Activated T-cell treated with anti-CD3 and anti-CD28 coated beads for 24 hours (primary cell): Measurements from ENCODE around the gene PNCK.

Source experiments
- DNase-seq: peaks from one replicate; pipeline ENCODE4 v3.0.0-alpha.2; 2020; ENCODE audit warnings: low read depth

PNCK gene

GRCh38 chrX:153657161-153657560, 16.5 kb downstream of the PNCK start:
- DNase-seq, result no peak

GRCh38 chrX:153653556-153653955, 20.1 kb downstream of the PNCK start:
- no peak for DNase-seq

GRCh38 chrX:153651540-153652079, 22.0 kb downstream of the PNCK start:
- DNase-seq, result no peak

GRCh38 chrX:153650959-153651358, 22.7 kb downstream of the PNCK start:
- DNase-seq, result no peak

GRCh38 chrX:153649915-153650782, 23.5 kb downstream of the PNCK start:
- DNase-seq, result no peak

GRCh38 chrX:153649178-153649914, 24.3 kb downstream of the PNCK start:
- DNase-seq, result no peak

GRCh38 chrX:153648358-153649177, 25.0 kb downstream of the PNCK start:
- no peak for DNase-seq

GRCh38 chrX:153647461-153648357, 25.9 kb downstream of the PNCK start:
- no peak for DNase-seq

- DNase-seq, result no peak
Observed at GRCh38 chrX:153646620-153647373, 26.8 kb downstream of the PNCK start, which contains the start of gene DUSP9. DUSP9 (plus strand) TSS chrX:153647203; CDS start chrX:153647954, 751 bp downstream.

GRCh38 chrX:153645921-153646488, 27.6 kb downstream of the PNCK start:
- DNase-seq, result no peak

GRCh38 chrX:153645151-153645550, 28.5 kb downstream of the PNCK start:
- DNase-seq, result no peak

GRCh38 chrX:153644356-153645125, 29.1 kb downstream of the PNCK start:
- DNase-seq, result no peak

GRCh38 chrX:153643431-153644351, 29.9 kb downstream of the PNCK start:
- DNase-seq, result no peak

GRCh38 chrX:153642655-153643430, 30.8 kb downstream of the PNCK start:
- DNase-seq, result no peak

- DNase-seq, result no peak
Observed at GRCh38 chrX:153642051-153642654, 31.5 kb downstream of the PNCK start.

GRCh38 chrX:153641627-153642026, 32.0 kb downstream of the PNCK start:
- no peak for DNase-seq
